Stimulated activated CD8-positive, alpha-beta memory T cell treated with anti-CD3 and anti-CD28 coated beads, Interleukin-2, amount 100 ng/mL, for 48 hours (primary cell): ENCODE data around the gene HEMK1.

ENCODE experiments used
- DNase-seq, 2 donors: peaks; one replicate each; pipeline ENCODE4 v3.0.0-alpha.2; 2020; ENCODE audit warnings: low read depth in 2 of 2

HEMK1 gene

GRCh38 chr3:50574444-50574831 lies 5.1 kb downstream of the HEMK1 start:
- DNase-seq = no peak

- DNase-seq = no peak
Observed at GRCh38 chr3:50575372-50575771, 6.0 kb downstream of the HEMK1 start.

GRCh38 chr3:50577348-50577747 lies 8.0 kb downstream of the HEMK1 start:
- DNase-seq = no peak

GRCh38 chr3:50580683-50581458 lies 11.5 kb downstream of the HEMK1 start:
- DNase-seq = no peak

- no peak for DNase-seq
Observed at GRCh38 chr3:50581459-50581842, 12.1 kb downstream of the HEMK1 start.

- no peak for DNase-seq
Observed at GRCh38 chr3:50582083-50582482, 12.8 kb downstream of the HEMK1 start.

GRCh38 chr3:50583897-50584296 lies 14.6 kb downstream of the HEMK1 start:
- DNase-seq = no peak

GRCh38 chr3:50584391-50584790 lies 15.1 kb downstream of the HEMK1 start:
- DNase-seq = no peak

- no peak for DNase-seq
Observed at GRCh38 chr3:50585919-50586762, 16.8 kb downstream of the HEMK1 start.

- no peak for DNase-seq
Observed at GRCh38 chr3:50586763-50587070, 17.4 kb downstream of the HEMK1 start.

- no peak for DNase-seq
Observed at GRCh38 chr3:50587373-50587772, 18.1 kb downstream of the HEMK1 start.

GRCh38 chr3:50587806-50588758 lies 18.8 kb downstream of the HEMK1 start:
- DNase-seq = peak; percentile 73 to 82

- DNase-seq = no peak
Observed at GRCh38 chr3:50588759-50589433, 19.6 kb downstream of the HEMK1 start.

GRCh38 chr3:50591196-50591741 lies 21.9 kb downstream of the HEMK1 start:
- DNase-seq = no peak

- DNase-seq = no peak
Observed at GRCh38 chr3:50592568-50592967, 23.2 kb downstream of the HEMK1 start.

GRCh38 chr3:50594253-50594785 lies 25.0 kb downstream of the HEMK1 start:
- no peak for DNase-seq

GRCh38 chr3:50599115-50599715 lies 29.9 kb downstream of the HEMK1 start:
- DNase-seq = no peak

- DNase-seq = no peak
Observed at GRCh38 chr3:50599716-50600118, 30.4 kb downstream of the HEMK1 start.

GRCh38 chr3:50600141-50600753 lies 30.9 kb downstream of the HEMK1 start:
- DNase-seq = no peak
